Forelimb muscle (tissue), 1 donor: ENCODE results near the gene ALK. TPM values are rescaled to one million over a fixed set of nuclear protein-coding genes. Genes with fewer than 3 reads are reported as not detected.

Experiments
- DNase-seq: peaks from one replicate; pipeline ENCODE4 v3.0.0-alpha.2; 2013; ENCODE audit warnings: low read depth
- polyA plus RNA-seq: library from polyadenylated mRNA; unstranded; fragments of 120-200 nt; gene quantifications from one replicate; pipeline ENCODE4 v1.2.1, GENCODE V29; 2013; ENCODE audit not compliant: insufficient read length

Gene ALK
- polyA plus RNA-seq, 1 donor: 0.03 TPM

DNA sequence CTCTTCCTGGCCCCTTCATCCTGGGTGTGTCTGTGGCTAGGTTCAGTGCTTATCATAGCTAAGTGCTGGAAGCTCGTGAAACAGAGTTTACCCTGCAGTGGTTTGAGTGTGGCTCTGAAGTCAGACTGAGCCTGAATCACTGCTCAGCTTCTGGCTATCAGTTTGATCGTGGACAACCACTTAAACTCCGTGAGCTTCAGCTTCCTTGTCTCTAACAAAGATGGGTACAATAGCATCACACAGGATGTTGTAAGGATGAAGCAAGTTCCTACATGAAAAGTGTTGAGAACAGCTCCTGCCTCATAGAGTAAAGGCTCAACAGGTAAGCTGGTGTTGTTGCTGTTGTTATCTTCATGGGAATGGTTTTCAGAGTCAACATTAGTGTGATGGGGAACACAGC is 595.8 kb downstream of the ALK start:
- DNase-seq: no peak

DNA sequence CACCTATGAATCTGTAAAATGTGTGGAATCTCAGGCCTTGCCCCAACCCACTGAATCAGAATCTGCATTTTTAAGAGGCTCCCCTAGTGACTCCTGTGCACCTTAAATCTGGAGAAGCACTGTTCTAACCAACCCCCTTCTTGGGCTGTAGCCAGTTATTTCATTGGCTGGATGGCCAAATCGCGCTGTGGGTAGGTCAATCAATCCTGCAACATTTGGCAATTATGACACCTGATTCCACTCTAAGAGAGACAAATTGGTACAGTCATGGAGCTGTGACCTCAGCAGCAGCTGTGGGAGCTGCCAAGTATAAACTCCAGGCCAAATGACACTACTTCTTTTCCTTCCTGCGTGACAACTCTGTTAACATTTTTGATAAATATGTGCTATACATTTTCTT is 597.4 kb downstream of the ALK start:
- no peak for DNase-seq

DNA sequence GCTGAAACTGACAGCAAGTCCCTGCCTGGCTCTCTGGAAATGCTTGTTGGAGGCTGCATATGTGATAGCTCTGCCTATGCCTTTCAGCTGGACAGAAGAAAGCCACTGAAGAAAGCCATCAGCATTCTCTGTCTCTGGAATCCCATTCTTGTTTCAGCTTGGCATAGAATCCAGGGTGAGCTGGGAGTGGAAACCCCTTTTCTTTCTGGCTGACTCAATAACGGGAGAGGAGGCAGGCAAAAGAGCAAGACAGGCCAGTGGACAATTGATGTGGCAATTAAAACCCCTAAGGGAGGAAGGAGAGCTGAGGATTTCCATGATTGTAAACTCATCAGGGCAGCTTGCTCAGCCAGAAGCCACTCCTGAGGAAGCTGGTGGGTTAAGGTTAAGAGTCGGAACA is 598.1 kb downstream of the ALK start:
- no peak for DNase-seq

DNA sequence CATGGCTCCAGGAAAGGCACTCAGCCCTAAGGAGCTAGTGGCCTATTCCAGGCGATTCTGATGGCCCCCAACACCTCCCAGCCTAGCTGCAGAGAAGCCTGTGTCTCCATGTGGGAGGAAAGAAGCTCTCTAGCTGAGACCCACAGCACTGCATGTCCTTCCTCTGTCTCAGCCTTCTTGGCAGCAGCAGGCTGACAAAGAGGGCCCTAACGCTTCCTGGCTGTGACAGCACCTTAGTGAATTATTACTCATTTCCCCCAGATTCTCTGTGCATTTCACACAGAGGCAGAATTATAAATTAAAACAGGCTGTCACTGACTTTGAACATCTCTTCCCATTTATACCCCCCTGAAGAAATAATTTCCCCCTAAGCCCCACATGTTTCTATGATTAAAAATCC is 599.4 kb downstream of the ALK start:
- no peak for DNase-seq

DNA sequence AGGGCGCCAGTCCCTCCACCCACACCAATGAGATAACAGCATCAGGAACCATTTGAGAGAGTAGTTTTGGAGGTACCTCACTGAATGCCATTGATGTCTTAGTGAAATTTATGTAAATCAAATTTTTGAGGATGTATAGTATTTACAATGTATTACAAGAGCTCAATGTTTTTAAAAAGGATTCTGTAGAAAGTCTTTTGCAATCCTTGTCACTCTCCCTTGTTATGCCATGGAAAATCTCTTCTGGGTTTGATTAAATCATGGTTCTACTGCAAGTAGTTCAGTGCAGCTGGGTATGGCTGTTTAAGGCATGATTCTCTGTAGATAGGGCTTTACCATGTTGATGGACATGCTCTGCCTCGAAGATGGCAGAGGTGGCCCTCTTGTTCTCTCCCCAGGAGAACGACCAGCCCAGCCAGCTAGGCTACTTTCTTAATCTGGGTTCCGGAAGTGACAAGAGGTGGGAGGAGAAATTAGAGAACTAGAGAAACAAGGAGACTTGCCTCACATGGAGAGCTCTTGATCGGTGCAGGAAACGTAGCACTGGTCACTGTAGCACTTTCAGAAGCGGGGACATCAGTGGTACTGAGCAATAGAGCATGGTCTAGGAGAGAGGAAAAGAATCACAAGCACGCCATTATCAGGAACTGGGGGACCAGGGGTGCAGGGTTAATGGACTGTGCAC is 603.4 kb downstream of the ALK start:
- no peak for DNase-seq

DNA sequence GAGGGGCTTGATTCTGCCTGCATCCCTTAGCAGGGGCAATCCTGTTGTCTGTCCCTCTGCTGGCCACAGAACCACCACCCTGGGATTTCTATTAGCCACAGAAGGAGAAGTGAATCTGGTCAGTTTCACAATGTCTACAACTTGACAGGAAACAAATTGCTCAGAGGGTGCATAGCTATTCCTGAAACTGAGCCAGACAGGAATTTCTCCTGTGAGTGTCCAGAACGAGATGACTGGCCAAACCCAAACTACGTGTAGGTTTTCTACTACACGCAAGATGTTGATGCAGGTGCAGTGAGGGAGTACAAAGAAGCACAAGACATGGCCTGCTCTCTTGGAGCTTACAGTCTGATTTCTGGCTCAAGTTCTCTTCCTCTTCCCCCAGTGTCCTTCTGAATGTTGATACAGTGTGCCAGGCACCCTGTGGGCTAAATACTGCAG is 604.3 kb downstream of the ALK start:
- DNase-seq: no peak

DNA sequence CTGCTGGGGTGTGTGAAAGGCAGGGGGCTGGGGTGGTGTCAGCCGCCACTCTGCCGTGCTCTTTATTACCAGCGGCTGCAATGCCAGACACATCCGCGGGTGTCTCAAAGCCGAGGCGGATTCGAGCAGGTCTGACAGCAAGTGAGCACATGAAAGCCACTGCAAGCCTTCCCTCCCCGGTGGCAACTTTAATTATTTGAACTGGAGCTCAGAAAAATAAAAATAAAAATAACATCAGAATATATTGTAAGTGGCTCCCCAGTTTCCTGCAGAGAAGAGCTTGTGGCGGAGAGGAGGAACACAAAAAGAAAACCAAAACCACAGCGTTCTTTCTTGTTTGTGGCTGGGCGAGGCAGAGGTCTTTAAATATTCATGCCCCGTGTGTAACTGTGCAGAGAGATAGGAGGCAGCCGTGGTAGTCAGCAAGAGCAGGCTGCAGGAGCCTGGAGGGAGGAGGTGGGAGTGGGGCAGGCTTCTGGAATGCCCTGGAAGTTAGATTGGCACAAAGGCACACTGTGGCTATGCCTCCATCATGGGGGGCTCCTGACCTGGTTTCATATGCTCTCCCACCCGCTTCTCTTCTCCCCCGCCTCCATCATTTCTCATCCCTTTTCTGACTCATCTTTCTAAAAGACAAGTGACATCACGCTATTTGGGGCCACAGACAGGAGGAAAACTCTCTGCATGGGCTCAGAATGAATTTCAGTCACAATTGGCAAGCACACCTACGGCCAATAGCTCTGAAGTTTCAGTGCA is 606.4 kb downstream of the ALK start:
- DNase-seq: no peak

DNA sequence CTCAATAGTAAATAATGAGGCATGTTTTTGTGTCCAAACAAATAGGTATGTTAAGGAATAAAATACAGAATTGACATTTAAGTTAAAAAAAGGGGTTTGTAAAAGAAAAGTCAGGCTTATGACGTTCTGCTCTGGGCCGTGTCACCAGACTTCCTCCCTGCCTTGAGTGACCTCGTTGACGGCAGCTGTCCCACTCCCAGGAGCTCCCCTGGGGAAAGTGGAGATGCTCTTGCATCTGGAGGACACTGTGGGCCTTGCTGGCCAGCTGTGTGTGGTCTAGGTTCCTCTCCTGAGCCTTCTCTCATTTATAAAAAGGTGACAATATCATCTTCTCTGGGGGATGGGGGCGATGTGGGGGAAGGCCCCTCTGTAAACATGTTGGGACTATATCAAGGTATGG is 609.9 kb downstream of the ALK start:
- no peak for DNase-seq

DNA sequence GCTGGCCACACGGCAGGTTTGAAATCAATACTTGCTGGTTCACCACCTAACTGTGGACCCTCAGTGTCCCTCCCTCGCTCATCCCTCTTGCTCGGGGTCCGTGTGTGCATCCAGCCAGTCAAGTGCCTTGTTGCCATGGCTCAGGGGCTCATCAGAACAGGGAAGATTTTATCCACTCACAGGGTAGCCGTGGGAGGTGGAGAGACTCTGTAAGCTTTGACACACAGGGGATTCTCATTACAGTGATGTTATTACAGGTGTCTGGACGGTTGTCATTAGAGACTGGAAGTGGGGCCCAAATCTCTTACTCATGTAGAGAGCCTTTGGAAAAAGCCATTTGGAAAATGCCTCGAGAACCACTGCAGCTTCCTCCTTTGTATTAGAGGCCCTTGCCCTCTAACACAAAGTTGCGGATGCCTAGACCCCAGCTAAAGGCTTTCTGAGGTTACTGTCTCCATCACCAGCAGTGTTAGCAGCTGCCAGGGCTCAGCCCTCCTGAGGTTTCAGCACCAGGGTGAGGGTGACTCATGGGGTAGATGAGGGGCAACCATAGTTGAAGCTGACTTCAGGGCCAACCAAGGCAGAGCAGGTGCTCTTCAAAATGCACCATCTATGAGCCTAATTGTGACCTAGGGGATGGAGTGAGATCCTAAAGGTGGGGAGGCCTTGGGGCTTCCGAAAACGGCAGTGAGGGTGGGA is 610.6 kb downstream of the ALK start:
- DNase-seq: no peak

DNA sequence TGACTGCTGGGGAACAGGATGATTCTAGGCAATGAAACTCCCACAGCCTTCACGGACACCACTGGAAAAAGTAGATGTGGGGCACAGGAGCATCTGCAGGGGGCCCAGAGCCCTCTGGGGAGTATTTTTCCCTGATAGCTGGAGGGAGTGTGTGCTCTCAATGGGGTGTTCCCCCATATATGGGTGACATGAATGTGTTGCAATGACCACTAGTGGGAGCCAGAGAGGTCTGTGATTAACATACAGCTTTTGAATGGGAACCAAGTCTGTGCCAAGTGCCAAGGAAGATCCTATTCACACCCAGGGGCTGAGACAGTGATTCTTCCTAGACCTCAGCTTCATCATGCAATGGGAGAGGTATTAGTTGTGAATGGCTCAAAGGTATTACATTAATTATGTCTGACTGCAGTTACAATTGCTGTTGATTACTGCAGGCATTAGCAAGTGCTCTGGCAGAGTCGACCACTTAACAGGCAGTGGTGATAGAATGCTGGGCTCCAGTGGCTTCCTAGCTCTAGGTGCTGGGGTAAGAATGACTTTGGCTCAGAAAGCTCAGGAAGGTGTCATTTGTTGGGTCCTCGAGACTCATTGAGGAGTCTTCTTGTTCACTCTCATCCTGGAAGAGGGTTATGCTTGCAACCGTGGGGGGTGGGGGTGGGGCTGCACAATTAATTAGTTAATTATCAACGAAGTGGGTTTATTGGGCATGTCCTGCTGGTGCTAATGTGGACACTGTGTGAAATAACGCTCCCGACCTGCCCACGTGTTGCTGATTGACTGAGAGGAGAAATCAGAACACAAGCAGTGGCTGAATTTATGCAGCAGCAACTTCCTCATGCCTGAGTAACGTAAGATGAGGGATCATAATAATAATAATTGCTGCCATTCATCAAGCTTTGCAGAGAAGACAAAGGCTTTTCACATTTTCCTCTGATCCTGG is 612.0 kb downstream of the ALK start:
- no peak for DNase-seq

DNA sequence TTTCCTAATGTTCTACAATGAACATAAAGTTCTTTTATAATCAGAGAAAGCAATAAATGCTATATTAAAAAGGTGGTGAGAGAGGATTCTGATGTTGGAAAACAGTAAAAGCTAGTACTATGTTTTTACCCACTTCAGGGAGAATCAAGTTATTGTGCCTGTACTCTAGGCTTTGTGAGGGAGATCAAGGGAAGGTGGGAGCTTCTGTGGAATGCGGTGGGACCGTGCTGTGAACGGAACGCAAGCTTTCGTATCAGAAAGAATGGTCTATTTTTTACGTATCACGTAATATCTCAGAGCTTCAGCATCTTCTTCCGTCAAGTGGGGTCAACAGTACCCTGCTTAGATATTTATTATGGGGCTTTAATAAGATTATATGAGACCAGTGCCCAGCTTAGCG is 613.0 kb downstream of the ALK start:
- no peak for DNase-seq

DNA sequence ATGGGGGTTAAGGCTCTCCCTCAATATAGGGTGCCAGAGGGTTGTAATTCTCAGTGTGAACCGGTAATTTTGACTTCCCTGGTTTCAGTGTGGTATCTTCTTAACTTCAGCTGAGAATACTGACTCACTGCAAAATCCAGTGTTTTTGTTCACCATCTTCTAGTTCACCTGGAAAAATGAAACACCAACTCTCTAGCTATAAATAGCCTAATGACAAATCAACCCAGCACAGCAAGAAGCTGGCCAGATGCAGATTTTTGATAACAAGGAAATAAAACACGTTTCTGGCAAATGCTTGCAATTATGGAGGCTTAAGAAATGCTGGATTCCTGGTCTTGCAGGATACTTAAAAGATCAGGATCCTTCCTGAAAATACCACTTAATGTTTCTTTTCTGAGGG is 613.9 kb downstream of the ALK start:
- no peak for DNase-seq

DNA sequence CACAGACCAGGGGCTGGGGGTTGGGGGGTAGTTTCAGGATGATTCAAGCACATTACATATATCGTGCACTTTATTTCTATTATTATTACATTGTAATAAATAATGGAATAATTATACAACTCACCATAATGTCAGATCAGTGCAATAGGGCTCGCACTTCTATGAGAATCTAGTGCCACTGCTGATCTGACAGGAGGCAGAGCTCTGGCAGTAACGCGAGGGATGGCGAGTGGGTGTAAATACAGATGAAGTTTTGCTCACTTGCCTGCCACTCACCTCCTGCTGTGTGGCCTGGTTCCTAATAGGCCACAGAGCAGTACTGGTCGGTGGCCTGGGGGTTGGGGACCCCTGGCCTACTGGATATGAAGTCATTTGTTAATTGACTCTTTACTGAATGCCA is 615.6 kb downstream of the ALK start:
- DNase-seq: no peak

DNA sequence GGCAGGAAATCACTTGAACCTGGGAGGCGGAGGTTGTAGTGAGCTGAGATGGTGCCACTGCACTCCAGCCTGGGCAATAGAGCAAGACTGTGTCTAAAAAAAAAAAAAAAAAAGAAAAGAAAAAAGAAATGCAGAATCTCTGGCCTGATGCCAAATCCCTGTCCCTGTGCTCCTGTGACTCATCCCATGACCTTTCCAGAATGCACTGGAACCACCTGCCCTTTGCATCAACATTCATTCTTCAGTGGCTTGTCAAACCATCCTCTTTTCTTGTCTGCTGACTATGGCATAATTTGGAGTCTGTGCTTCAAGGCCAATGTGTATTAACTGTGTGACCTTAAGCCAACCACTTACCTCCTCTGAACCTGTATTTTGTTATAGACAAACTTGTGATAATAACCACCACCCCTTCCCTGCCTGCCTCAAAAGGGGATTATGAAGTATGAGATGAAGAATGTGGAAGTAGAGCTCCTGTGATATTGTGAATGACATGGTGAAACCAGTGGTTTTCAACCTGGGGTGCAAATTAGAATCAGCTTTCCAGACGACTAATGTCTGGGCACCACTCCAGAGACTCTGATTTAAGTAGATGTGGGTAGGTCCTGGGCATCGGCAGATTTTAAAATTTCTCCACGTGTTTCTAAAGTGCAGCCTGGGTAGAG is 616.9 kb downstream of the ALK start:
- DNase-seq: no peak

DNA sequence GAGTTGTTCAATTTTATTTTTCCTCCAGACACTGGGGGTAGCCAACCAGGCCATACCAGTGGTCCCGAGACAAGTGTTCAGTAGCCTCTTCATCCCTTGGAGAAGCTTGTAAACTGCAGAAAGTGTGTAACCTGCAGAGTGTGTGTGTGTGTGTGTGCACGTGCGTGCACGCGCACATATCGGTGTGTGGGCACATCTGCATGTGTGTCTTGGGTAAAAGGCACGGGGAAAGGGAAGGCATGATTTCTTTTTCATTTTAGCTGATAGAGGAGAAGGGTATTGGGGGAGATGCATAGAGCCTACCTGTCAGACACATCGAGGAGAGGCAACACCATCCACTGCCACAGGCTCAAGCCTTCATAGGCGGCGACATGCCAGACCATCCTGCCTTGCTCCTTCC is 624.8 kb downstream of the ALK start:
- DNase-seq: no peak

DNA sequence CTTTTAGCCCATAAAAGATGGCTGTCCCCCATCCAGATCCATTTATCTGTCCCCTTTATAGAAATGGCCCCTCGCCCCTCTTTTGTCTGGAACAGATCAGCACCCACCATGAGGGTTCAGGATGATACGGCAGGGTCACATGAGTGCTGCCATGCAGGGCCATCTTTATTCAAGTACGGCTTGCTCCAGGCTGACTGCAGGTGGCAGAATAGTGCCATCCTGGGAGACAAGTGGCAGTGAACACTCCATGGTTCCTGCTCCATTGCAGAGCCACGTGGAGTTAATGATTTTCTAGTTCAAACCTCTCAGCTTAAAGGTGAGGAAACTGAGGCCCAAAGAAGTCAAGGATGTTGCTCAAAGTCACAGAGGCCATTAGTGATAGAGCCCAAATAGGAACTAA is 625.5 kb downstream of the ALK start:
- no peak for DNase-seq

DNA sequence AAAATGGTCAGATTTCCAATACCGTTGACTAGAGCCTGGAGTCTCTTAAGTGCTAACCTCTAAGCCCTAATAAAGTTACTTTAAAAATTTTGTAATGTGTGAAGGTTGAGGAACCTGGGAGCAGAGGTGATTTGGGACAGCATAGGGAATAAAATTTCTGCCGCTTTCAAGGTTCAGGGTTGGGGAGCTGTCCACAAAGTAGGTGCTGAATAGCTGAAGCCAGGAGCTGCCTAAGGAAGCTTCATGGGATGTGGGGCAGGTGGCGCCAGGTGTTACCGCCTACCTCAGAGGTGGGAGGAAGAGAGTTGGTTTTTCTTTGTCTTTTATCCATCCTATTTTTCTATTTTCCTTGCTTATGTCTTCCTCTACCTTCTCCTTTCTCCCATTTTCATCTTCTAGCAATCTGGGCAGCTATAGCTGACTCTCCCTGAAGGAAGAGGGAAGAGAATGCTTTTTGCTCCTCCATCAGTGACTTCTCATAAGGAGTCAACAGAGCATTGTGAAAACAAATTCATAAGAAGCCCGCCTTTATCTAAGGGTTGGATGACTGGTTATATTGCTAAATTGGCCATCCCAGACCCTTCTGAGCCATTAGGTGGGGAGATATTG is 627.5 kb downstream of the ALK start:
- no peak for DNase-seq

DNA sequence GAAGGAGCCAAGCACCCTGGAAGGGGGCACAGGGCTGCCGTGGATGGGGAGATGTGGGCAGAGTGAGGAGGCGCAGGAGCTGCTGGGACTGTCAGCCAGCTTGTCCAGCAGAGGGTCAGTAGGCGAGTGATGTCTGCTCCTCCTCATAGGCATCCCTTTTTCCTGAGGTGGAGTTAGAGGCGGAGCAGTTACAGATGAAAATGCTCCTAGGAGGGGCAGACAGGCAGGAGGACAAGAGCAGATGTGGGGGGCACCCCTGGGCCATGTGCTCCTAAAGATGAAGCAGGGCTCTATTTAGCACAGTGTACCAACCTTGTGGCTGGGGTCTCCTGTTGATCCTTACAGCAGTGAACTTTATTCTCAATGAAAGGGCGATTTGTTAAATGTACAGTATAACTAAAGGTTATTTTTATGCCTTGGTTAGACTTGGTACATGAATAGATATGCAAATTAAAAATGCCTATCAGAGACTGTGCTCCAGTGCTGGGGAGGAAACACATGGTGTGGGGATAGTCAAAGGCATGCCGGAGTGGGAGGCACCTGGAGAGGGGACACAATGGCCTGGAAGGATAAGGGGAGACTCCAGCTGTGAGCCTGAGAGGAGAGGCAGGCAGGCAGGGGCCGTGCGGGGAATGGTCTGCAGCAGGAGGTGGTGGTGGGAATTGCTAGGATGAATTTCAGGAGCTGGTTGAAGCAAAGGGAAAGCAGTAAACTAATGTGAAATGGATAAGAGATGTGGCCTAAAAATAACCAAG is 630.9 kb downstream of the ALK start:
- no peak for DNase-seq

DNA sequence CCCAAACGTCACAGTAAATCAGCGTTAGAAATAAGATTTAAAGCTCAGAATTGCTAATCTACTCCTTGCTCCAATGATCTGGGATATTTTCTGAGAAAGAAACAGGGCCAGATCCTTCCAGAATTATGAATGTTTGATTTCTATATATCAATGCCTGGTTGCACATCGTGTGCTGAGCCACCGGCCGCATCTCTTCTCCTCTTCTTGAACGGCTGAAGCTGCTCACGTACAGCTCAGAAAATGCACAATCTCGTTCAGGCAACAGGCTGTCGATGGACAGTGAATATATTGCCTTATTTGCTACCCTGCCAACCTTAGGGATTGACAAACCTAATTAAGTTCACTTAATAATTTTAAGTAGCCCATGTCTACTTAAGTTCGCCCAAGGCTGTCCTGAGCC is 636.7 kb downstream of the ALK start:
- DNase-seq: no peak

DNA sequence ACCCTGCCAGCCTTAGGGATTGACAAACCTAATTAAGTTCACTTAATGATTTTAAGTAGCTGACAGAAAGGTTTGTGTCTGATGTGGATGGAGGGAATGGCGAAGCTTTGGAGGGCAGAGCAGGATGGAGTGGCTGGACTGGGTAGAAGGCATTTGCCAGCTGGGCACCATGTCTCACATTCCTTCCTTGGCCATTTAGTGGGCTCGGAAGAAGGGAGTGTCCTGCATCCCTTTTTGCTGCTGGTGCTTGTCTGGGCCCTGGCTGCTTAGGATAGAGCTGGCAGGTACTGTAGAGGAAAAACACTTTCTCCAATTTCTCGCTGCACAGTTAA is 639.5 kb downstream of the ALK start:
- no peak for DNase-seq
